Liver (tissue), 3 donors: ENCODE data around the gene LITAFD.

Experiments
- GABPA ChIP-seq, 2 donors: IDR thresholded peaks in 1 of 2; conservative IDR thresholded peaks in 1 of 2; 2 replicates each; pipeline ENCODE4 v1.6.1; 2016; ENCODE audit warnings: antibody characterized with exemption in 2 of 2, mild to moderate bottlenecking in 1 of 2, moderate library complexity in 1 of 2
- TAF1 ChIP-seq: conservative IDR thresholded peaks from 2 replicates; pipeline ENCODE4 v1.6.1; 2016; ENCODE audit warnings: antibody characterized with exemption, mild to moderate bottlenecking
- TF ChIP-seq, protein P1 (sequence below): IDR thresholded peaks from 2 replicates; pipeline ENCODE4 v1.6.1; 2016; ENCODE audit warnings: antibody characterized with exemption
- TF ChIP-seq, protein P2 (sequence below): fragments of 150-350 bp; IDR thresholded peaks from 2 replicates; pipeline ENCODE4 v1.5.1; 2017; ENCODE audit warnings: improper control_type of control experiment, low read depth, low read length; ENCODE audit not compliant: missing input control
- donor health status: healthy.
- donor health status: healthy.

DNA sequence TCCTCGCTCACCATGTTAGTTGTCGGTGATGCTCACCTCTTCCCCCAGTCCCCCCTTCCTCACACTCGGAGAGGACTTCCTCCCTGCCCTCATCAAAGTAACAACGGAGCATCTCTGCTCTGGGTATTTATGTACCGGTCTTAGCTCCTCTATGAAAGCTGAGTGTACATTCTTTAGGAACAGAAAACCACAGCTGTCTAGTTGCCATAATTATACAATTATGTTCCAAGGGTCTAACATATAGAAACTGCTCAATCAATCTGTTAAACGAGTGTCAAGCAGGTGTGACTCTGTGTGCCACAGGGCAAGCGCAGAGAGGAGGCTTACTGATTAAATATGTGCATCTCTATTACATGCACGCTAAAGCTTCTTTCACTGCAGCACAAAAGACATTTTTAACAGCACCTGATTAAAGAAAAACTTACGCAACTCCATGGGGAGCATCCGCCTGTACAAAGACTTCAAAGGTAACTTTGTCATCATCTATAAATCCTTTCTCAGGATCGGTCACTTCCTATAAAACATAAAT, 37.8 kb downstream of the LITAFD start:
- TF ChIP-seq TAF1 (no peak), GABPA (IDR thresholded peaks at IDR 0.05 in 1 of 2, conservative IDR thresholded peaks at IDR 0.05 in 1 of 2) (no peak)
- TF ChIP-seq, protein P1, sequence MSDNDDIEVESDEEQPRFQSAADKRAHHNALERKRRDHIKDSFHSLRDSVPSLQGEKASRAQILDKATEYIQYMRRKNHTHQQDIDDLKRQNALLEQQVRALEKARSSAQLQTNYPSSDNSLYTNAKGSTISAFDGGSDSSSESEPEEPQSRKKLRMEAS, result no peak
- TF ChIP-seq, protein P2, sequence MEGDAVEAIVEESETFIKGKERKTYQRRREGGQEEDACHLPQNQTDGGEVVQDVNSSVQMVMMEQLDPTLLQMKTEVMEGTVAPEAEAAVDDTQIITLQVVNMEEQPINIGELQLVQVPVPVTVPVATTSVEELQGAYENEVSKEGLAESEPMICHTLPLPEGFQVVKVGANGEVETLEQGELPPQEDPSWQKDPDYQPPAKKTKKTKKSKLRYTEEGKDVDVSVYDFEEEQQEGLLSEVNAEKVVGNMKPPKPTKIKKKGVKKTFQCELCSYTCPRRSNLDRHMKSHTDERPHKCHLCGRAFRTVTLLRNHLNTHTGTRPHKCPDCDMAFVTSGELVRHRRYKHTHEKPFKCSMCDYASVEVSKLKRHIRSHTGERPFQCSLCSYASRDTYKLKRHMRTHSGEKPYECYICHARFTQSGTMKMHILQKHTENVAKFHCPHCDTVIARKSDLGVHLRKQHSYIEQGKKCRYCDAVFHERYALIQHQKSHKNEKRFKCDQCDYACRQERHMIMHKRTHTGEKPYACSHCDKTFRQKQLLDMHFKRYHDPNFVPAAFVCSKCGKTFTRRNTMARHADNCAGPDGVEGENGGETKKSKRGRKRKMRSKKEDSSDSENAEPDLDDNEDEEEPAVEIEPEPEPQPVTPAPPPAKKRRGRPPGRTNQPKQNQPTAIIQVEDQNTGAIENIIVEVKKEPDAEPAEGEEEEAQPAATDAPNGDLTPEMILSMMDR, result no peak
